OCI-LY3 (cell line): Measurements from ENCODE around the gene PIGA.

Experiments used
- CTCF ChIP-seq: fragments of 200-600, 300-600 bp; sonication (generic); IDR thresholded peaks from 2 replicates; pipeline ENCODE4 v1.5.1; 2014; ENCODE audit warnings: antibody characterized with exemption, low read length, low read depth
- EZH2phosphoT487 ChIP-seq: fragments of 200-600 bp; shearing (Covaris generic); IDR thresholded peaks from 2 replicates; pipeline ENCODE4 v1.6.1; 2018; ENCODE audit warnings: antibody characterized with exemption, mixed run types, low read depth

GRCh38 chrX:15315509-15315908 lies 19.8 kb downstream of the PIGA start, which contains the start of gene ASB11:
- TF ChIP-seq CTCF (no peak), EZH2phosphoT487 (no peak)
